IPS-NIHi11 (cell line): ENCODE measurements around the gene L1CAM.

Experiments used
- DNase-seq: peaks from one replicate; pipeline ENCODE4 v3.0.0; 2012; ENCODE audit warnings: mixed read lengths, low spot score

The L1CAM gene

GRCh38 chrX:153925387-153925738 lies 39.4 kb upstream of the L1CAM start:
- no peak for DNase-seq

- DNase-seq, result no peak
Measured at GRCh38 chrX:153924149-153924861, 38.3 kb upstream of the L1CAM start.

GRCh38 chrX:153922932-153923857 lies 37.2 kb upstream of the L1CAM start:
- DNase-seq, result peak; percentile 51

GRCh38 chrX:153921511-153922446 lies 35.8 kb upstream of the L1CAM start:
- no peak for DNase-seq

- DNase-seq, result no peak
Measured at GRCh38 chrX:153921070-153921469, 35.1 kb upstream of the L1CAM start.

- DNase-seq, result no peak
Measured at GRCh38 chrX:153920546-153920945, 34.6 kb upstream of the L1CAM start.

GRCh38 chrX:153919281-153919680 lies 33.3 kb upstream of the L1CAM start:
- DNase-seq, result no peak

- no peak for DNase-seq
Measured at GRCh38 chrX:153917869-153918268, 31.9 kb upstream of the L1CAM start.

- no peak for DNase-seq
Measured at GRCh38 chrX:153913701-153914100, 27.7 kb upstream of the L1CAM start.

GRCh38 chrX:153913211-153913610 lies 27.2 kb upstream of the L1CAM start:
- DNase-seq, result no peak

GRCh38 chrX:153911798-153912197 lies 25.8 kb upstream of the L1CAM start:
- no peak for DNase-seq

GRCh38 chrX:153910446-153910845 lies 24.5 kb upstream of the L1CAM start:
- no peak for DNase-seq

- DNase-seq, result no peak
Measured at GRCh38 chrX:153909980-153910360, 24.0 kb upstream of the L1CAM start.

GRCh38 chrX:153909024-153909979 lies 23.3 kb upstream of the L1CAM start:
- peak; percentile 48 for DNase-seq

- no peak for DNase-seq
Measured at GRCh38 chrX:153908219-153908860, 22.4 kb upstream of the L1CAM start.

GRCh38 chrX:153907456-153907855 lies 21.5 kb upstream of the L1CAM start:
- DNase-seq, result no peak

- DNase-seq, result no peak
Measured at GRCh38 chrX:153906126-153906917, 20.3 kb upstream of the L1CAM start.

GRCh38 chrX:153905481-153906095 lies 19.6 kb upstream of the L1CAM start:
- DNase-seq, result no peak
